ENCODE results near the gene CORIN.

DNA sequence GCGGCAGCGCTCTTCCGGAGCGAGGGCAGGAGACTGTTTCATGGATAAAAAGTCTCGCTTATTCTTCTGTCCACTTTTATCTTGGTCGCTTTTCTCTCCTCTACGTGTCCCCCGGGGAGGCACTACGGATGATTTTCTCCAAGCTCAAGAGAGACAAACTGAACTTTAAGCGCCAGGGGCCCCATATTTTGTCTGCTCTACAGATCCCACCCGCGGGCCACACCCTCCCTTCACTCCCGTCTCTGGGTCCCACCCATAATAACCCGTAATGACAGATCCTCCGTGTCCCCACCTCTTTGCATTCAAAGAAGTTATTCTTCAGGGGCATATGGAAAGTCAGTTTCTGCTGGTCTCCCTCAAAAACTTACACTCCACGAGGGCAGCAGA is at the start of gene CORIN:
- TF ChIP-seq CTCF (IDR thresholded peaks at IDR 0.05): no peak
- TF ChIP-seq POLR2A (IDR thresholded peaks at IDR 0.05): no peak
- no peak for TF ChIP-seq POLR2AphosphoS5 (IDR thresholded peaks at IDR 0.05)

All from stomach (tissue), 4 donors.